Activated CD4-positive, CD25-positive, alpha-beta regulatory T cell treated with anti-CD3 and anti-CD28 coated beads, Interleukin-2, amount 50 U/mL, for 16 hours (primary cell): ENCODE measurements around the gene ARL6IP6.

ENCODE experiments used
- DNase-seq: peaks from one replicate; pipeline ENCODE4 v3.0.0-alpha.2; 2020; ENCODE audit warnings: low read depth, low spot score

ARL6IP6 gene

GRCh38 chr2:152804687-152805408 is 86.4 kb downstream of the ARL6IP6 start:
- no peak for DNase-seq

- no peak for DNase-seq
Measured at GRCh38 chr2:152811916-152812315, 93.5 kb downstream of the ARL6IP6 start.
